Mesodermal cell (in vitro differentiated cells): Measurements from ENCODE around the gene HNF4A.

Experiments
- H3K27ac ChIP-seq: 2 replicates; pipeline ENCODE4 v1.7.0; 2013; ENCODE audit warnings: mild to moderate bottlenecking, low read depth, low read length, moderate library complexity; ENCODE audit not compliant: severe bottlenecking
- H3K36me3 ChIP-seq: 2 replicates; pipeline ENCODE4 v1.7.1; 2013; ENCODE audit warnings: mild to moderate bottlenecking, low read length, moderate library complexity; ENCODE audit not compliant: control insufficient read depth, insufficient read depth
- H3K4me1 ChIP-seq: one replicate; pipeline ENCODE4 v1.7.1; 2013; ENCODE audit warnings: mild to moderate bottlenecking, low read length; ENCODE audit not compliant: insufficient read depth, control insufficient read depth, poor library complexity, severe bottlenecking
- H3K4me3 ChIP-seq: 2 replicates; pipeline ENCODE4 v1.7.0; 2013; ENCODE audit warnings: low read length, control low read depth, mild to moderate bottlenecking; ENCODE audit not compliant: insufficient read depth, poor library complexity, severe bottlenecking; ENCODE audit errors: extremely low read depth
- H3K9me3 ChIP-seq: 2 replicates; pipeline ENCODE4 v1.7.1; 2013; ENCODE audit warnings: mild to moderate bottlenecking, low read length, moderate library complexity; ENCODE audit not compliant: control insufficient read depth
- WGBS, 2 experiments: methylation state at CpG; one replicate each; pipeline ENCODE4 v1.1.5; 2013; ENCODE audit warnings: missing lambda C conversion rate in 2 of 2; ENCODE audit not compliant: insufficient coverage in 2 of 2; 5-methylcytosine and 5-hydroxymethylcytosine counted together

Gene HNF4A

GRCh38 chr20:44428174-44429016, 72.9 kb downstream of the HNF4A start:
- H3K36me3 ChIP-seq = no peaks in the 10 kb centered on the region
- peaks cover 3% of the 10 kb centered on the region for H3K4me1 ChIP-seq
- 93 to 97% methylated on average over 4 to 6 of the region's 8 CpGs for WGBS, 2 experiments
- no peak overlapping the region for H3K27ac ChIP-seq
- H3K9me3 ChIP-seq = no peaks in the 10 kb centered on the region
- H3K4me3 ChIP-seq = no peak overlapping the region

GRCh38 chr20:44429017-44429339, 73.5 kb downstream of the HNF4A start:
- Histone ChIP-seq H3K9me3 (no peaks in the 10 kb centered on the region), H3K27ac (no peak overlapping the region), H3K4me1 (peaks cover 3% of the 10 kb centered on the region), H3K36me3 (no peaks in the 10 kb centered on the region), H3K4me3 (no peak overlapping the region)
- WGBS, 2 experiments = 100% methylated on average over 1 of the region's 2 CpGs

GRCh38 chr20:44429419-44430269, 74.1 kb downstream of the HNF4A start:
- Histone ChIP-seq H3K4me1 (peaks cover 3% of the 10 kb centered on the region), H3K4me3 (no peak overlapping the region), H3K36me3 (no peaks in the 10 kb centered on the region), H3K27ac (no peak overlapping the region), H3K9me3 (no peaks in the 10 kb centered on the region)
- WGBS, 2 experiments = 94% methylated on average over 14 of the region's 17 CpGs

- Histone ChIP-seq H3K27ac (no peak overlapping the region), H3K4me3 (no peak overlapping the region), H3K36me3 (no peaks in the 10 kb centered on the region), H3K4me1 (peaks cover 3% of the 10 kb centered on the region), H3K9me3 (no peaks in the 10 kb centered on the region)
- 93 to 95% methylated on average over 3 to 4 of the region's 7 CpGs for WGBS, 2 experiments
These were observed 75.0 kb downstream of the HNF4A start for GRCh38 chr20:44430270-44431065.

- Histone ChIP-seq H3K36me3 (no peaks in the 10 kb centered on the region), H3K4me1 (peaks cover 3% of the 10 kb centered on the region), H3K27ac (no peak overlapping the region), H3K9me3 (no peaks in the 10 kb centered on the region), H3K4me3 (no peak overlapping the region)
- WGBS, 2 experiments = 79 to 100% methylated on average over 1 to 3 of the region's 4 CpGs
These were observed 75.6 kb downstream of the HNF4A start for GRCh38 chr20:44431118-44431501.

- 92 to 95% methylated on average over 5 to 6 of the region's 11 CpGs for WGBS, 2 experiments
- no peaks in the 10 kb centered on the region for H3K36me3 ChIP-seq
- no peak overlapping the region for H3K4me3 ChIP-seq
- H3K27ac ChIP-seq = no peak overlapping the region
- H3K4me1 ChIP-seq = peaks cover 3% of the 10 kb centered on the region
- no peaks in the 10 kb centered on the region for H3K9me3 ChIP-seq
These were observed 76.2 kb downstream of the HNF4A start for GRCh38 chr20:44431502-44432234.

- 87 to 100% methylated on average over 1 to 3 of the region's 8 CpGs for WGBS, 2 experiments
These were observed 77.4 kb downstream of the HNF4A start for GRCh38 chr20:44432618-44433577.

GRCh38 chr20:44433751-44434538, 78.4 kb downstream of the HNF4A start:
- Histone ChIP-seq H3K4me3 (no peak overlapping the region), H3K9me3 (no peaks in the 10 kb centered on the region), H3K27ac (no peak overlapping the region), H3K4me1 (peaks cover 3% of the 10 kb centered on the region), H3K36me3 (no peaks in the 10 kb centered on the region)
- 90 to 93% methylated on average over 23 of the region's 24 CpGs for WGBS, 2 experiments

More at GRCh38 chr20:44432618-44433577, 77.4 kb downstream of the HNF4A start:
- no peaks in the 10 kb centered on the region for H3K36me3 ChIP-seq
- H3K4me1 ChIP-seq = peaks cover 3% of the 10 kb centered on the region
- H3K9me3 ChIP-seq = no peaks in the 10 kb centered on the region
- no peak overlapping the region for H3K27ac ChIP-seq
- no peak overlapping the region for H3K4me3 ChIP-seq
